HG03159 (cell line): ENCODE measurements around the gene LIN54.

Source experiments
- ATAC-seq: cut with Tn5 transposase; IDR thresholded peaks from one replicate; pipeline ENCODE4 v1.9.1; 2021; ENCODE audit warnings: mild to moderate bottlenecking, moderate library complexity; ENCODE audit not compliant: unreplicated experiment

Gene LIN54

DNA sequence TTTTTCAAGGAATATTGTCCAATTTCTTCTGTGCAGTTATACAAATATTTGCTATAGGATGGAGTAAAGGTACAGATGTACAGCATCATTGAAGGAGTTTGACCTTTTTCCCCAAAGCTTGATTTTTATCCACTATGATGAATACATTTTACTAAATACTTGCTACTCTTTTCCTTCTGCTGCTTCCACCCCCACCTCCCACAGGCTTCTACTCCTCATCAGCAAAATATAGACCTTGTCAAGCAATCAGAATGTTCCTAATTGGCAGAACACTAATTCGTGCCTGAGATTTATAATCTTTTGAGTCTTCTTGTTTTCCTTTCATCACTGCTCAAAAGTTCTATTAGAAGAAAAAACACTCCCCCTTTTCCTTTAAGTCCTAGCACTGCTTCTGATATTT, 113.9 kb downstream of the LIN54 start:
- no peak for ATAC-seq

DNA sequence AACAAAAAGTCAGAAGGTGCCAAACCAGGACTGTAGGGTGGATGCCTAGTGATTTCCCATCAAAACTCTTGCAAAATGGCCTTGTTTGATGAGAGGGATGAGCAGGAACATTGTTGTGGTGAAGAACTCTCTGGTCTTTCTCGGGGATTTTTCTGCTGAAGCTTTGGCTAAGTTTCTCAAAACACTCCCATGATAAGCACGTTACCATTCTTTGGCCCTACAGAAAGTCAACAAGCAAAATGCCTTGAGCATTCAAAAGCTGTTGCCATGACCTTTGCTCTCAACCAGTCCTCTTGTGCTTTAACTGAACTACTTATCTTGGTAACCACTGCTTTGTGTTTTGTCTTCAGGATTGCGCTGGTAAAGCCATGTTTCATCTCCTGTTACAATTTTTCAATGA, 116.7 kb downstream of the LIN54 start:
- no peak for ATAC-seq

GRCh38 chr4:82892467-82892802, 118.2 kb downstream of the LIN54 start:
- no peak for ATAC-seq

- ATAC-seq = no peak
Measured at GRCh38 chr4:82891707-82892466, 118.7 kb downstream of the LIN54 start.

GRCh38 chr4:82890901-82891706, 119.5 kb downstream of the LIN54 start, which contains the start of gene SEC31A:
TSS of gene SEC31A (minus strand) at chr4:82891153. CDS start at chr4:82881936, 9,217 bp downstream.
- ATAC-seq = peak; percentile 89

GRCh38 chr4:82890528-82890900, 120.1 kb downstream of the LIN54 start:
- ATAC-seq = no peak

- no peak for ATAC-seq
Measured at GRCh38 chr4:82889287-82889686, 121.3 kb downstream of the LIN54 start.

- ATAC-seq = no peak
Measured at GRCh38 chr4:82886147-82886942, 124.3 kb downstream of the LIN54 start.

DNA sequence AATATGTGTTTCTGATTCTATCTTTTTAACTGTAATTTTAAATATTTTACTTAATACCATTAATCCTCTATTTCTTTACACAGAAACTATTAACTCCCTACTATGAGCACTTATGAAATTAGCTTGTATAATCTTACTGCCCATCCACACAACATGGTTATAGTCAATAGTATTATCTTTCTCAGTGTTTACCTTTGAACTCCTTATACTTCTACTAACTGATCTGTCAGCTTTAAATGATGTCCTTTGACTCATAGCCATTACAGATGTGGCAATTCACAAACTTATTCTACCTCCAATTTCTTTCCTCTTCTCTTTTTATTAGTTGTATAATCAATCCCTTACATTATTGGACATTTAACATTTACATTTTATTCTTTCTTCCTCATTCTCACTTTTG, 125.2 kb downstream of the LIN54 start:
- no peak for ATAC-seq
